GM12891 (cell line): ENCODE measurements around the gene ASB15.

Source experiments
- DNase-seq: peaks from one replicate; pipeline ENCODE4 v3.0.0; 2011; ENCODE audit warnings: low spot score; ENCODE audit not compliant: insufficient read length
- FAIRE-seq: peaks from 2 replicates; lab custom pipeline; 2011; peaks lifted over from hg19 to GRCh38; lab: Jason Lieb, UNC
- PAX5 ChIP-seq: IDR thresholded peaks from 2 replicates; pipeline ENCODE4 v1.6.1; 2011; ENCODE audit warnings: low read length, moderate library complexity, mild to moderate bottlenecking; ENCODE audit not compliant: insufficient read depth, severe bottlenecking
- POLR2A ChIP-seq: IDR thresholded peaks from 2 replicates; pipeline ENCODE4 v1.6.1; 2011; ENCODE audit warnings: low read depth, low read length, control low read depth
- POLR2AphosphoS5 ChIP-seq: IDR thresholded peaks from 2 replicates; pipeline ENCODE4 v1.6.1; 2011; ENCODE audit warnings: low read depth, low read length, control low read depth
- POU2F2 ChIP-seq: IDR thresholded peaks from 2 replicates; pipeline ENCODE4 v1.6.1; 2011; ENCODE audit warnings: low read depth, mild to moderate bottlenecking, control low read depth, low read length, moderate library complexity
- SPI1 ChIP-seq: IDR thresholded peaks from 2 replicates; pipeline ENCODE4 v1.6.1; 2011; ENCODE audit warnings: low read depth, low read length, control low read depth
- TAF1 ChIP-seq: IDR thresholded peaks from 2 replicates; pipeline ENCODE4 v1.6.1; 2011; ENCODE audit warnings: low read depth, low read length, control low read depth

ASB15 gene

DNA sequence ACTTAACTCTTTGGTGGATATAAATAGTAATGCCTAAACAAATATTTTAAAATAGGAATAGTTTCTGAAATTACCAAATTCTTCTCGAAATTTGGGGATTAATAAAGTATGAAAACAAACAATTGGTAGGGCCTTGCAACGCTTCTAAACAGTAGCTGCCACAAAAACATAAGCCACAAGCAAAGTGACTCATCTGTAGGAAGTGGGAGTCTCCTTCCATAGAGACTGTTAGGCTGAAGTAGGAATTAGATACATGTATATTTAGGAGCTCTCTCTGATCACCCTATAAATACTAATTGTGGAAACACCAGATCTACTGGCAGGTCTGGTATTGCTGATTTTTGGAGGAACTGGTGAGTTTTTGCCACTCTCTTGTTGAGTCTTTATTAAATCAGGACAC, 48.3 kb downstream of the ASB15 start:
- DNase-seq (no peak), FAIRE-seq (no peak)
- no peak for TF ChIP-seq TAF1

DNA sequence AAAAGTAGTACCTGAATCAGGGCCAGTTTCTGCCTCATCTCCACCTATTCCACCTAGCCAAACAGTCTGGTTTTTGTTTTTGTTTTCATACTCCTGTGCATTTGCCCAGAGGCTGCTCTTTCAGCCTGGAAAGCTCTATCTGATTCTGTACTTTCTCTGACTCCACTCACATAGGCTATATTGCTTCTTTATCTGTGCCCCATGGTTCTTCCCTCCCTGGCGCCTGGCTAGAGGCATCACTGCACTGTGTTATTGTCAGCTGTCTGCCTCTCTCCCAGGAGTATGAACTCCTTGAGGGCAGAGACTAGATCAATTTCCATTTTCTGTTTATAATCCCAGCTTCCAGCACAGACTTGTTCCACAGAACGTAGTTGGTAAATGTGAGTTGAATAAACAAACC, 49.0 kb downstream of the ASB15 start:
- DNase-seq (no peak), FAIRE-seq (no peak)
- TF ChIP-seq POLR2AphosphoS5 (no peak), POU2F2 (no peak), POLR2A (no peak), TAF1 (no peak), SPI1 (no peak), PAX5 (no peak)

DNA sequence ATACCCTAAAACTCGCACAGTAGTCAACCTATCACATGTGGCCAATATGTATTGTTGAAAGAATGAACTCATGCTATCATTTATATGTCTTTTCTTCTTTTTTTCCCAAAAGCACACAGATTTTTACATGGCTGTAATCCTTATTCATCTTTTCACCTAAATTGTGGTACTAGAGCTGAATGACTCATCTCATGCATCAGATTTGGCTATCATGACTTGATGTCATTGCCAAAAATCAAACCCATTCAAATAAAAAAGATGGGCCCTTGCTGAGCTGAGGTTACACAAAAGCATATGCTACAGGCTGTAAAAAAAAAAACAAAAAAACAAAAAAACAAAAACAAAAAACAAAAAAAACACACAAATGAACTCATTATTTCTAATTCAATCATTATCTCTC, 50.8 kb downstream of the ASB15 start:
- DNase-seq = no peak
- no peak for TF ChIP-seq POLR2AphosphoS5
- TF ChIP-seq PAX5 = no peak
- no peak for TF ChIP-seq POU2F2
- no peak for TF ChIP-seq TAF1
- no peak for TF ChIP-seq SPI1
- no peak for TF ChIP-seq POLR2A
- no peak for FAIRE-seq

DNA sequence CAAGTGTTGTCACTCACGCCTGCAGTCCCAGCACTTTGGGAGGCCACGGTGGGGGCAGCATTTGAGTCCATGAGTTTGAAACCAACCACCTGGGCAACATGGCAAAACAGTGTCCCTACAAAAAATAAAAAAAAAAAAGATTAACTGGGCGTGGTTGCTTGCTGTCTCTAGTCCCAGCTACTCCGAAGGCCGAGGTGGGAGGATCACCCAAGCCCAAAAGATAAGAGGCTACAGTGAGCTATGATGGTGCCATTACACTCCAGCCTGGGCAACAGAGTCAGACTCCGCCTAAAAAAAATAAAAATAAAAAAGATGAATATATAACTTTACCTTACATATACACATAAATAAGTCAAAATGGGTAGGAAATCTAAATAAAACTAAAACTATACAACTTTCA, 51.5 kb downstream of the ASB15 start:
- no peak for FAIRE-seq
- TF ChIP-seq PAX5 (no peak), TAF1 (no peak), POU2F2 (no peak), SPI1 (no peak), POLR2A (no peak), POLR2AphosphoS5 (no peak)

DNA sequence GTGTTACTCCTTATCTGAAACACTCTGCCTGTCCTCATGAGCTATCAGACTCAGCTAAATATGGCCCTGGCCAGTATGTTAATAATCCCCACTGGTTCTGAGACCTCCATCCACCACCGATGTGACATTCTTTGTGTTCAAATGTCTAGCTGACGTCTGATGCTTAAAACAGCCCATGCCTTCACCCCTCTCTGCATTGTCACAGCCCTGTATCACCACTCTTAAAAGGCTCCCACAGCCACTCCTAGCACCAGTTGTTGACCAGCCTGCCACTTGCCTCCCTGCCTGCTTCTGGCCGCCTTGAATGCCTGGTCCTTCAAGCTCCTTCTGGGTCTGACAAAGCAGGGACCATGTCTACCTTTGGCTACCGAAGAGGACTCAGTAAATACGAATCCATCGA, 54.0 kb downstream of the ASB15 start, which contains the start of gene LMOD2:
Gene LMOD2 (plus strand): TSS at position 253 of the 400 bp plus-strand sequence. CDS start 98 bp downstream, at position 351.
- no peak for TF ChIP-seq SPI1
- no peak for TF ChIP-seq POLR2AphosphoS5
- no peak for TF ChIP-seq POLR2A
- no peak for TF ChIP-seq TAF1
- no peak for TF ChIP-seq POU2F2
- no peak for TF ChIP-seq PAX5
- FAIRE-seq (no peak), DNase-seq (no peak)

More for the DNA sequence above, 51.5 kb downstream of the ASB15 start:
- no peak for DNase-seq

DNA sequence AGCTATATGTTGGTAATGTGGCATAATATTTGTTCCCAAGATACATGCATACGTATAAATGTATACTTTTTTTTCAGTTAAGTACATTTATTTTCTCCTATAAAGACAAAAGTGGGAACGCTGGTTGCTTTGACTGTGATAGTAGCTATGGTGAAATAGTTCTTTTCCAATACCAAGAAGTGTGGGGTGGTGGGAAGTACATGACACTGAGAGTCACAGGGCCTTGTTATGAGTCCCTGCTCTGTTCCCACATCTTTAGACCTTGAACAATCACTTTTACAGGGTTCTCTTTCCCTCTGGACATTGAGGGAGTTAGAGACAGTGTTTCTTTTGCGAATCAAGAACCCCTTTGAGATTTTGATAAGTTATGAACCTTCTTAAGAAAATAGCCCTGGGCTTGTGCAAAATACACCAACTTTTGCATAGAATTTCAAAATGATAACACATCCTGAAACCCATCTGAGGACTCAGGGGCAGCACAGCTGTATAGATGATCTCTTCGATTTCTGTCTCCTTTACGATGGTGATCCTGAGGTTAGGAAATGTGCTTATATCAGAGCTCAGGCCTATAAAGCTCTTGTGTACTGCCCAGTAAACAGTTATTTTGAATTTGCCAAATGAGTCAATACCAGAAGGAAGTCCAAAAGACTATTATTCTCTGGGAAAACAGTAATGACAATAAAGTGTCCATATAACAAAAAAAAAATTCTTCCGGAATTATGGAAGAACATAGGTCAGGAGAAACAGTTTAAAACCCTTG, 55.1 kb downstream of the ASB15 start:
- DNase-seq (no peak), FAIRE-seq (no peak)
- no peak for TF ChIP-seq POLR2A

DNA sequence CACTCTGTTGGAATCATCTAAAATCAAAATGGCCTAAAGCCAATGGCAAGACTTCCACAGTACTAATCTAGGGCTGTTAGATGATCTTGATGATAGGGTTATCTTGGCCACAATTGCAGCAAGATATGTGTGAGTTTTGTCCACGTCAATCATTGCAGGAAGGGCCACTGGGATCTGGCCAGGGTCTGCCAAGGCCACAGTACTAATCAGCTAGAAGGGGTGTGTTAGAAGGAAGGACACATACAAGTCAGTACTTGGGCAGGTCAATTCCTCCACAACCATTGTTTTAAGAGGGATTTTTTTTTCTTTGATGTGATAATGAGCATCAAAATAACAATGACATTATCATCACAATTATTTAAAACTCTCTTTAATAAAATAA, 55.7 kb downstream of the ASB15 start:
- TF ChIP-seq POLR2A (no peak), SPI1 (no peak), POLR2AphosphoS5 (no peak), PAX5 (no peak), TAF1 (no peak), POU2F2 (no peak)
- DNase-seq = no peak
- no peak for FAIRE-seq

DNA sequence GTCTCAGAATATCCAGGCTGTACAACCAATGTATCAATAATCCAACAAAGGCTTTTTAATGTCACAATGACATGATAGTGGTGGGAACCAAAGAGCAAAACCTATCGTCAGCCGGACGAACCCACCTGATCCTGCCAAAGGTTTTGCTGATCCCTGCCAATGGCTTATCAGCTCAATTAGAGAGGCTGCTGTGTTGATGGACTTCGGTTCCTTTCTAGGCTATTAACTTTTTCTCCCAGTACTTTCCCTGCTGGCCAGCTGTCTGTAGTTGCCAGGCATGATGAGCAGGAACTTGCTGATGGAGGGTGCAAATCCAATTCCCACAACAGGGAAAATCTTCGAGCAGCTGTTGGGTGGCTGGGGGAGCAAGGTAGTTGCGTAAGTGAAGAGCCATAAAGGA, 56.4 kb downstream of the ASB15 start:
- DNase-seq (no peak), FAIRE-seq (no peak)
- TF ChIP-seq POLR2AphosphoS5 (no peak), TAF1 (no peak), POLR2A (no peak), SPI1 (no peak), PAX5 (no peak)

- TF ChIP-seq POU2F2 (no peak), PAX5 (no peak), SPI1 (no peak), POLR2AphosphoS5 (no peak), TAF1 (no peak), POLR2A (no peak)
- FAIRE-seq = no peak
- no peak for DNase-seq
Observed at GRCh38 chr7:123660514-123661354, 59.1 kb downstream of the ASB15 start.

DNA sequence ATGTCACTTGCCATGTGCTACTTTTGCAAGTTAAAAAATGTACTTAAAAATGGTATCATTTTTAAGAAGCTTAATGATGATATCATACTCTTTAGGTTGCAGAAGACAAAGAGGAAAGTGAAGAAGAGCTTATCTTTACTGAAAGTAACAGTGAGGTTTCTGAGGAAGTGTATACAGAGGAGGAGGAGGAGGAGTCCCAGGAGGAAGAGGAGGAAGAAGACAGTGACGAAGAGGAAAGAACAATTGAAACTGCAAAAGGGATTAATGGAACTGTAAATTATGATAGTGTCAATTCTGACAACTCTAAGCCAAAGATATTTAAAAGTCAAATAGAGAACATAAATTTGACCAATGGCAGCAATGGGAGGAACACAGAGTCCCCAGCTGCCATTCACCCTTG, 60.1 kb downstream of the ASB15 start:
- TF ChIP-seq SPI1 (no peak), PAX5 (no peak), POU2F2 (no peak), POLR2A (no peak), TAF1 (no peak)
- DNase-seq = no peak
- FAIRE-seq = no peak
